Middle frontal gyrus (tissue), 1 donor: ENCODE measurements around the gene BICDL2.

Experiments
- DNase-seq: peaks from one replicate; pipeline ENCODE4 v3.0.0-alpha.2; 2015; ENCODE audit warnings: low spot score; ENCODE audit errors: extremely low spot score

BICDL2 gene

DNA sequence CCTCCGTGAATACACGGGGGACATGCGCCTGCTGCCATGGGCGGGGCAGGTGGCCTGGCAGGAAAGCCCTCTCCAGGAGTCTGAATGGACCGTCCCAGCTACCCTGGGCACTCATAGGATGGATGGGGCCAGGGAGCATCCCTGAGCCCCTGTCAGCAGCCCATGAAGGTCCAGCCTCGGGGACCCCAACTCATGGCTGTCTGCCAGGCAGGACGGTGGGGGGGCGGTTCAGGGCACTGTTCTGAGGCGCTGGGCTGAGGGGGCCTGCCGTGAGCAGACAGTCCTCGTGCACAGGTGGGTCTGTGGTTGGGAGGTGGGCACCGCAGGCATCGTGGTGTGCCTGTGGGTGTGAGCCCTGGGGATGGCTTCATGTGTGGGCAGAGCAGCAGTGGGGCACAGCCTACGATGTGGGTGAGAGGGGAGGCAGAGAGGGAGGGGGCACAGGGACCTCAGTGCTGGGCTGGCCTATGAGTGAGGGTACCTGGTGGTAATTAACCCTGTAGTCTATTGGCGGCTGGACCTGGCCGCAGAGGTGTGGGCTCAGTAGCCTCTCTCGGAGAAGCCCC is 50.0 kb downstream of the BICDL2 start:
- DNase-seq: no peak

DNA sequence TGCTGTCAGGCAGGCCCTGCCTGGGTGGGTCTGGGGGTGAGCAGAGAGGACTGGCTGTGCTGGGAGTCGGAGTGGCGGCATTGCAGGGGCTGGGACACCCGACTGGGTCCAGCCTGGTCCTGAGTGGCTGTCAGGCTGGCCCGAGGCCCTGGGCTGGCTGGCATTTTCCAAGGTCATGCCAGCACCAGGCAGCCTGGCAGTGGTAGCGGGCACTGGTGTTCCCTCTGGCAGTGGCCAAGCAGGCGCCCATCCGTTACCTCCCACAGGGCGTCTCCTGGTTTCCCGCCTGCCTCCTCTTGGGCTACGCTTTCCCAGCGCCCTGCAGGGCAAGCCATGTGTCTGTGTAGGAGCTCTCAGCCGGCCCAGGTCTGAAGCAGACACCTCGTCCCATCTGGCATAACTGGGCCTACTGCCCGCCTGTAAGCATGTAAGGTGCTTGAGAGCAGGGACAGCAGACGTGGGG is 50.8 kb downstream of the BICDL2 start:
- DNase-seq: no peak

DNA sequence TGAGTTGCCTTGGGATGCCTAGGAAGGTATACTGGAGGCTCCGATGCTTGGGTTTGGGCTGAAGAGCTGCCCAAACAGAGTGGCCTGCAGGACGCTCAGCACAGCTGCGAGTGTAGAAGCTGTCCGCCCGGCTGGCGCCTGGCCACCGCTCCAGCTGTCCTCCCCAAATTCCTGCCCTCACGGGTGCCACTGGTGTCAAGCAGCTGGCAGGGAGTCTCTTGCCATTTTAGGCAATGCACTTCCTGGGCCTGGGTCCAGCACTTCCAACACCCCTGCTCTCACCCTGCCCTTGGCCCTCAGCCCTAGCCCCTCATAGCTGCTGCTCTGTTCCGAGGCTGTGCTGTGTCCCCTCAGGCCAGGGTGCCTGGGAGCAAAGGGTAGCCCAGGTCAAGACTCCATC is 51.3 kb downstream of the BICDL2 start:
- no peak for DNase-seq

DNA sequence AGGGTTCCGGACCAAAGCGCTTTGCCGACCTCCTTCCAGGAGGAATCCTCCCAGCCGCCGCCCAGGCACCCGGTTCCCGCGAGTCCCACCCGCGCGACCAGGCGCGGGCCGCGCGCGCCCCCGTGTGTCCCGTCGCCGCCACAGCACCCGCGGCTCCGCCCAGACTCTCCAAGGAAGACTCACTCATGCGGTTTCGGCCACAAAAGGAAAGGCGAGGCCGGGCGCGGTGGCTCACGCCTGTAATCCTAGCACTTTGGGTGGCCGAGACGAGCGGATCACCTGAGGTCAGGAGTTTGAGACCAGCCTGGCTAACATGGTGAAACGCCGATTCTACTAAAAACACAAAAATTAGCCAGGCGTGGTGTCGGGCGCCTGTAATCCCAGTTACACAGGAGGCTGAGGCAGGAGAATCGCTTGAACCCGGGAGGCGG is 53.0 kb downstream of the BICDL2 start:
- DNase-seq: peak; percentile 71

DNA sequence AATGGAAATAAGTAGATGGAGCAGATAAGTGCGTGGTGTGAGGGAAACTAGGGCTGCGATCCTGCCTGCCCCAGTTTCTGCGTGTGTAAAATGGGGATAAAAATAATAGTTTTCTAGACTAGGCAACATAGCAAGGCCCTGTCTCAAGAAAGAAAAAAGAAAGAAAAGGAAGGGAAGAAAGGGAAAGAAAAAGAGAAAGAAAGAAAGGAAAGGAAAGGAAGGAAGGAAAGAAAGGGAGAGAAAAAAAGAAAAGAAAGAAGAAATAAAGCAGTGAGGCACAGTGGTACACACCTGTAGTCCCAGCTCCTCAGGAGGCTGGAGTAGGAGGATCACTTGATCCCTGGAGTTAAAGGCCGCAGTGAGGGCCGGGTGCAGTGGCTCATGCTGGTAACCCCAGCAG is 54.3 kb downstream of the BICDL2 start:
- no peak for DNase-seq

DNA sequence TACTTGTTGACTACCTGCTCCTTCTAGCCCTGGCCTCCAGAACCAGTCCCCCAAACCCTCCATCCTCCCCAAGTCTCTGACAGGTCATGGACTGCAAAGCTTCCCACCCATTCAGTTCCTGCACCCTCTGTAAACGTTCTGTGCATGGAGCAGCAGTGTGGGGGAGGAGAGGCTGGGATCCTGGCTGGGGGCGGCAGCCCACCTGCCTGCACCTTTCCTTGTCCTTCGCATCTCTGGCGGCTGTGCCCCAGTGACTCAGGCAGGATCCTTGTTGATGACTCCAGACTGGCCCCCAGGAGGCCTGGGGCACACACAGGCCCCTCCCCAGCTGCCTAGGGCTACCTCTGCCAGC is 54.9 kb downstream of the BICDL2 start:
- DNase-seq: no peak

DNA sequence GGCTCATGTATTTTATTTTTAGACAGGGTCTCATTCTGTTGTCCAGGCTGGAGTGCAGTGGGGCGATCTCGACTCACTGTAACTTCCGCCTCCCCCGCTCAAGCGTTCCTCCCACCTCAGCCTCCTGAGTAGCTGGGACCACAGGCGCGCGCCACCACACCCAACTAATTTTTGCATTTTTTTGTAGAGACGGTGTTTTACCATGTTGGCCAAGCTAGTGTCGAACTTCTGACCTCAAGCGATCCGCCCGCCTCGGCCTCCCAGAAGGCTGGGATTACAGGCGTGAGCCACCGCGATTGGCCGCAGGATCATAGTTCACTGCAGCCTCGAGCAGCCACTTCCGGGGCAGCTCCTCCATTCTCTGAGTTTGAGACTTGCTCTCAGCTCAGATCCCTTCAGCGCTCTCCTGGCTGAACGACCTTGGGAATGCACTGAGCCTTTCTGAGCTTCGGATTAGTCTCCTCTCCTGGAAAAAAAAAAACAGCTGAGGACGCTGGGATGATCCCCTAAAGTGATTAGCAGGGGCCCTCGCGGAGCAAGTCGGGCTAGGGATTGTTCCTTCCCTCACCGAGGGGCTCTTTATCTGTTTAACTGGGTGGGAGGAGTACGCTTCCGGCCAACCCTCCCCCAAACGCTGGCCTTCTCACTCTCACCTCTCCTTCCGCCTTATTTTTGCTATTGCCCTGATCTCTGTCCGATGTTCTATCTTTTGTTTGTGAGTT is 55.4 kb downstream of the BICDL2 start:
- no peak for DNase-seq

DNA sequence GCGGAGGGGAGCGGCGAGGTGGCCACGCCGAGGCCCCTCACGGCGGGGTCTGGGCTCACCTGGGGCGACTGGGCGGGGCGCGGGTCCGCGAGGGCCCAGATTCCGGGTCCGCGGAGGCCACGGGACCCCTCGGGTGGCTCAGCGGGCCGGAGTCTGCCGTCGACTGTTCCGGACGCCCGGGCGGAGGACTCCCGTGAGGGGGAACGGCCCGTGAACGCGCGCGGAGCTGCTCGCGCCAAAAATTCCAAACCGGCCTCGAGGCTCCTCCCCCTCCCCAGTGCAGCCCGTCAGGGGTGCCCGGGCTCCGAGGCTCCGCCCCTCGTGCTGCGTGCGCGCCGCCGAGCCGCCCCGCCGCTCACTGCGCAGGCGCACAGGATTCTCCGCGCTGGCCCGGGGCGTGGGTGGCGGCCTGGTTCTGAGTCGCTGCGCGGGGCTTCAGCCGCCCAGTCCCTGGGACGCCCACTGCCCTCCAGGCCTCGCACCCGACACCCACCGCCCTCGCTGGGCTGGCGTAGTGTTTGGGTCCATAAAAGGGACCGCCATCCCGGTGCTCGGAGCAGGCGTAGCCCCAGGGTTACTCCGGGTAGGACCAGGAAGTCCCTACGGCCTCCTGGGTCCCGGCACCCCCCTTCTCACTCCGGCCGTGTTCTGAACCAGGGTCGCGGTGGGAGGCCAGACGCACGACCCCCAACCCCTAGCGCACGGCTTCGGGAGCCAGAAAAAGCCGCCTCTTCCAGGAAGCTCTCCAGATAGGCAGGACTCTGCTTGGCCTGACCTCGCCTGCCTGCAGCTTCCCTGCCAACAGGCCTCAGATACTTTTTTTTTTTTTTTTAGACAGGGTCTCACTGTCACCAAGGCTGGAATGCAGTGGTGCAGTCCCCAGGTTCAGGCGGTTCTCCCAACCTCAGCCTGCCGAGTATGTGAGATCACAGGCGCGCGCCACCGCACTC is 56.2 kb downstream of the BICDL2 start, which contains the start of gene PKMYT1:
Gene PKMYT1 (minus strand): TSS at position 220 of the 950 bp plus-strand sequence. CDS start 789 bp downstream, outside the sequence.
- peak; percentile 81 for DNase-seq

DNA sequence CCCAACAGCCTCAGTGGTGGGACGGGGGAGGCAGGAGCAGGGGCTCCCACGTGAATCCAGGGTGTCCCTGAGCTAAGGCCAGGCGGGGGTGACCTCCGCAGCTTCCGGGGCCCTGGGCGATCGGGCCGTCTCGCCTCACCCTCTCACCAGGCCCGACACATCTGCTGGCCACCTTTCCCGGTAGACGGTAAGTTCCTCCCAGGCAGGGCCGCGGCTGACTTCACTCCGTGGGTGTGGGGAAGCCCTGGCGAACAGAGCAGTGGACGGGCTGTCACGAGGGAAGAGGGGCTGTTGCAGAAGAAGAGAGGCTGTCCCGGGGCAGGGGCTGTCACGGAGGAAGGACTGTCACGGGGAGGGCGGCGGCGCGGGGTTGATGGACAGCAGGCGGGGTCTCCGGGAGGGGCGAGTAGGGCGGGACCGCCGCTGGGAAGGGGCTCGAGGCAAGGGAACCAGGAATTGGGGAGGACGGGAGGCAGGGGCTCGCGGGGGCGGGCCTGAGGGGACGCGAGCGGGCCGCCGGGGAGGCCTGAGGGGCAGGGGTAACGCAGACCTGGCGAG is 57.0 kb downstream of the BICDL2 start:
- DNase-seq: no peak
